Activated naive CD8-positive, alpha-beta T cell (primary cell): Measurements from ENCODE around the gene ELMO2.
A peak's percentile ranks its signal among the peaks of the same experiment; 100 is the strongest.

ENCODE experiments used
- H3K27ac Mint-ChIP-seq: one replicate; pipeline ENCODE4 v1.8.0; 2021; ENCODE audit warnings: mixed read lengths
- H3K27me3 Mint-ChIP-seq: one replicate; pipeline ENCODE4 v1.8.0; 2021; ENCODE audit warnings: mixed read lengths
- H3K36me3 Mint-ChIP-seq: one replicate; pipeline ENCODE4 v1.8.0; 2021; ENCODE audit warnings: mixed read lengths
- H3K4me1 Mint-ChIP-seq: one replicate; pipeline ENCODE4 v1.8.0; 2021; ENCODE audit warnings: low read depth, mixed read lengths
- H3K4me3 Mint-ChIP-seq: one replicate; pipeline ENCODE4 v1.8.0; 2021; ENCODE audit warnings: mild to moderate bottlenecking, mixed read lengths
- H3K9me3 Mint-ChIP-seq: one replicate; pipeline ENCODE4 v1.8.0; 2021; ENCODE audit warnings: low read depth, mixed read lengths

Gene ELMO2

GRCh38 chr20:46366826-46367225, 39.6 kb downstream of the ELMO2 start:
- no peaks in the 10 kb centered on the region for H3K9me3 Mint-ChIP-seq
- no peaks in the 10 kb centered on the region for H3K27me3 Mint-ChIP-seq
- H3K36me3 Mint-ChIP-seq, result peaks cover 10% of the 10 kb centered on the region
- H3K27ac Mint-ChIP-seq, result peak overlapping the region; percentile 90
- peak overlapping the region; percentile 93 for H3K4me3 Mint-ChIP-seq
- peaks cover 65% of the 10 kb centered on the region for H3K4me1 Mint-ChIP-seq

DNA sequence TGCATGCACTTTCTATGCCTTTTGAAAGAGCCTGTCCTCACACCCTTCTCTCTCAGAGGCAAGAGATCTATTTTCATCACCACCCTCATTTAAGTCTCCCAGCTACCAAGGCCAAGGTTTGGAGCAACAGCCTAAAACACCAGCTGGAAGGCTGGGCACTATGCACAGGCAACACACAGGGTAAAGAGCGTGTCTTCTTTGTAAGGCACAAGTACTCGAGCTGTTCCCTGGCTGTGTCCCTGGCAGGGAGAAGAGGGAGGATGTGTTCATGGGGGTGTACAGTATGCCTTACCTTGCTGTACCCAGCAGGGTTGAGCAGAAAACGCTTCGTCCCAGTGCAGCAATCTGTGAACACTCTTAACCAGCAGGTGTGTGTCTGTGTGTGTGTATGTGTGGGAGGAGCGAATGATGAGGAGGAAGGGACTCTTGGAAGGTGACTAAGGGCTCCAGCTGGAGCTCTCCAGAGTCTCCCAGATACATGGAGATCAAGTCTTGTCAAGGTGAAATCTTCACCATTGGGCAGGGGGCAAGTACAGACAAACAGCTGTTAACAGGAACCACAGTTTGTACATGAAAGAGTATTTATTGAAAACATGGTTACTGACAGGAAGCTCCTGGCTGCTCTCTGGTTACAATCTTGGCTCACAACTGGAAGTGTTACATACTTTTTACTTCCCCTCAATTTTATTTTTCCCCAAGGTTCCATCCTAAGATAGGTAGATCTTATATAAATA, 40.8 kb downstream of the ELMO2 start:
- Mint-ChIP-seq H3K27ac (peak overlapping the region; percentile 90), H3K36me3 (peaks cover 10% of the 10 kb centered on the region), H3K4me1 (peaks cover 77% of the 10 kb centered on the region), H3K4me3 (peak overlapping the region; percentile 93), H3K27me3 (no peaks in the 10 kb centered on the region), H3K9me3 (no peaks in the 10 kb centered on the region)

DNA sequence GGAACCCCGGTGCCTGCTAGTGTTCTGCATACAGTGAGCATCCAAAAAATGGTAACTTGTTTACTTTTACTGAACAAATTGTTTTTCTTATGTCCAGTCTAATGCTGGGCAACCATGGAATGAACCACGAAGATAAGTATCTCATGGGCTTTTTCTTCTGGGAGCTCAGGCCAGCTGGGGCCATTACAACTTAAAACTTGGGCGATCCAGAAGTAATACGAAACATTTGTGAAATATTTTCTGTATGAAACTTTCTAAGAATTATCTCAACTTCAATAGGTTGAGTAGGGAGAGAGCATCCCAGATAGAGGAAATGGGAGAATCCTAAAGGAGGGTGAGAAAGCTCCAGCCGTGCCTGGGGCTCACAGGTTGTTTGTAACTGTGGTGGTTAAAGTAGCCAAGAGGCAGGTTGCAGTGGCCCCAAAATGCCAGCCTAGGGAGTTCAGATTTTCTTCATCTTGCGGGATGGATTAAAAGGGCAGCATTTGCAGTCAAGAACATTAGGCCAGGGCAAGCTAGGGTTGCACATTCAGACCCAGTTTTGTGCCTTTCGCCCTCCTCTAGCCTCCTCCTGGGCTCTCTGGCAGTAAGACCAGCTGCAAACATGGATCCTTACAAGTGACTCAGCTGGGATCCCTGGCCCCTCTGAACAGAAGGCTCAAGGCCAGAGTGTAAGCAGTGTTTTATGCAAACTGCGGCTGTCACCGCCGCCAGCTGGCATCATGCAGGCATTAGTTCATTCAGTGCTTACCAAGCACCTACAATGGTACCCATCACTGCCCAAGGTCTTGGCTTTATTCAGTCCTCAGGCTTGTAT, 41.5 kb downstream of the ELMO2 start:
- H3K27ac Mint-ChIP-seq, result peak overlapping the region; percentile 90
- H3K27me3 Mint-ChIP-seq, result no peaks in the 10 kb centered on the region
- peaks cover 82% of the 10 kb centered on the region for H3K4me1 Mint-ChIP-seq
- no peaks in the 10 kb centered on the region for H3K9me3 Mint-ChIP-seq
- H3K36me3 Mint-ChIP-seq, result peaks cover 10% of the 10 kb centered on the region
- H3K4me3 Mint-ChIP-seq, result peak overlapping the region; percentile 93

- Mint-ChIP-seq H3K27me3 (no peaks in the 10 kb centered on the region), H3K4me3 (peak overlapping the region; percentile 93), H3K9me3 (no peaks in the 10 kb centered on the region), H3K4me1 (peaks cover 84% of the 10 kb centered on the region), H3K36me3 (peaks cover 6% of the 10 kb centered on the region), H3K27ac (peak overlapping the region; percentile 90)
These were observed 42.3 kb downstream of the ELMO2 start for GRCh38 chr20:46363874-46364669.

GRCh38 chr20:46362921-46363867, 43.2 kb downstream of the ELMO2 start:
- Mint-ChIP-seq H3K27ac (peak overlapping the region; percentile 90), H3K4me3 (peak overlapping the region; percentile 93), H3K4me1 (peaks cover 85% of the 10 kb centered on the region), H3K9me3 (no peaks in the 10 kb centered on the region), H3K36me3 (peaks cover 4% of the 10 kb centered on the region), H3K27me3 (no peaks in the 10 kb centered on the region)

- no peaks in the 10 kb centered on the region for H3K27me3 Mint-ChIP-seq
- peaks cover 91% of the 10 kb centered on the region for H3K4me1 Mint-ChIP-seq
These were observed 44.6 kb downstream of the ELMO2 start for GRCh38 chr20:46361811-46362210.

GRCh38 chr20:46361381-46361780, 45.0 kb downstream of the ELMO2 start:
- Mint-ChIP-seq H3K9me3 (no peaks in the 10 kb centered on the region), H3K27me3 (no peaks in the 10 kb centered on the region), H3K4me3 (peak overlapping the region; percentile 93), H3K36me3 (peaks cover 4% of the 10 kb centered on the region), H3K4me1 (peaks cover 88% of the 10 kb centered on the region), H3K27ac (peak overlapping the region; percentile 88)

More at GRCh38 chr20:46361811-46362210, 44.6 kb downstream of the ELMO2 start:
- H3K9me3 Mint-ChIP-seq, result no peaks in the 10 kb centered on the region
- peak overlapping the region; percentile 88 for H3K27ac Mint-ChIP-seq
- H3K4me3 Mint-ChIP-seq, result peak overlapping the region; percentile 93
- peaks cover 4% of the 10 kb centered on the region for H3K36me3 Mint-ChIP-seq

- H3K4me3 Mint-ChIP-seq, result peak overlapping the region; percentile 19
- H3K27ac Mint-ChIP-seq, result peak overlapping the region; percentile 78
- no peaks in the 10 kb centered on the region for H3K36me3 Mint-ChIP-seq
- peaks cover 81% of the 10 kb centered on the region for H3K4me1 Mint-ChIP-seq
- no peaks in the 10 kb centered on the region for H3K27me3 Mint-ChIP-seq
- H3K9me3 Mint-ChIP-seq, result no peaks in the 10 kb centered on the region
These were observed 47.1 kb downstream of the ELMO2 start for GRCh38 chr20:46359233-46359751.

GRCh38 chr20:46358346-46359058, 47.9 kb downstream of the ELMO2 start:
- Mint-ChIP-seq H3K27me3 (no peaks in the 10 kb centered on the region), H3K4me1 (peaks cover 77% of the 10 kb centered on the region), H3K36me3 (no peaks in the 10 kb centered on the region), H3K27ac (peak overlapping the region; percentile 58), H3K4me3 (no peak overlapping the region), H3K9me3 (no peaks in the 10 kb centered on the region)

- H3K27ac Mint-ChIP-seq, result peak overlapping the region; percentile 58
- no peaks in the 10 kb centered on the region for H3K27me3 Mint-ChIP-seq
- H3K36me3 Mint-ChIP-seq, result no peaks in the 10 kb centered on the region
- no peaks in the 10 kb centered on the region for H3K9me3 Mint-ChIP-seq
- H3K4me3 Mint-ChIP-seq, result peak overlapping the region; percentile 57
- H3K4me1 Mint-ChIP-seq, result peaks cover 63% of the 10 kb centered on the region
These were observed 49.3 kb downstream of the ELMO2 start for GRCh38 chr20:46357030-46357514.

- Mint-ChIP-seq H3K27ac (no peak overlapping the region), H3K4me3 (no peak overlapping the region), H3K36me3 (no peaks in the 10 kb centered on the region), H3K27me3 (no peaks in the 10 kb centered on the region), H3K9me3 (no peaks in the 10 kb centered on the region), H3K4me1 (peaks cover 56% of the 10 kb centered on the region)
These were observed 50.0 kb downstream of the ELMO2 start for GRCh38 chr20:46356195-46357029.

DNA sequence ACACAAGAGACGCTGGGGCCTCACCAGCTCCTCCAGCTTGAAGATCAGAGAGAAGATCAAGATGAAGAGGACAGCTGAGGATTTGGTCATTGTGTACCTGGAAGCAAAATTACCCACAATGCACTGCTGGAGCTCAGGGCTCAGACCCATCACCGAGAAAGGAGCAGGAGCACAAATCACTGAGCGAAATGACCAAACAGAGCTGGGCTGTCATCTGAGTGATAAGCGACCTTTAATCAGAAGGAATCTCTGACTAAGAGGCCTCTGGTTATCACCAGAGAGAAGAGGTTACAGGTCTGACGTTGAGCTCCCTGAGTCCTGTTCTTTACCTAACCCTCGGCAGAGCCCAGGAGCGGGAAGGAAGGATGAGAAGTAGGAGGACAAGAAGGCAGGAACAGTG, 50.6 kb downstream of the ELMO2 start:
- H3K4me3 Mint-ChIP-seq, result no peak overlapping the region
- H3K36me3 Mint-ChIP-seq, result no peaks in the 10 kb centered on the region
- peak overlapping the region; percentile 50 for H3K27ac Mint-ChIP-seq
- no peaks in the 10 kb centered on the region for H3K27me3 Mint-ChIP-seq
- no peaks in the 10 kb centered on the region for H3K9me3 Mint-ChIP-seq
- peaks cover 52% of the 10 kb centered on the region for H3K4me1 Mint-ChIP-seq
